Heart left ventricle (tissue), 13 donors: ENCODE data around the gene ORC4.

Source experiments
- POLR2A ChIP-seq, 2 donors: fragments of 450-650 bp; IDR thresholded peaks; one replicate each; pipeline ENCODE4 v1.6.1; 2017; ENCODE audit warnings: antibody characterized with exemption in 2 of 2, mild to moderate bottlenecking in 2 of 2, moderate library complexity in 2 of 2
- TF ChIP-seq, protein P1 (sequence below), 12 donors: fragments of 200-600 bp; sonication (generic) in 4 of 12; IDR thresholded peaks; one replicate each; pipeline versions ENCODE4 v1.5.0 to v1.8.0; 2018 to 2022; ENCODE audit warnings: antibody characterized with exemption in 12 of 12, mild to moderate bottlenecking in 5 of 12
- donor health status: ischemic (EF 13 %, LVEDD 7.1; RV severe dilation, severe dysfunction).
- donor health status: DM: no; HTN: yes; CAD: no.
- donor health status: DM: no; HTN: no; CAD: no.
- donor health status: ischemic (EF 25% LVEDD 6.9; RV normal size, moderate dysfunction).
- donor health status: ischemic (EF 25% LVEDD 5.7; RV mildly dilated, moderate dysfunction).
- donor health status: ischemic (EF 35%, LVEDD 5.7; RV mildly dilated, moderate dysfunction).
- donor health status: nonischemic (EF 11% LVEDD 7.7; RV severe dilation, severe dysfunction).
- donor health status: DM: yes; HTN: yes; CAD: no.
- donor health status: PGD.
- donor health status: ischemic (EF 29% LVEDD 5.4; RV normal size, mild dysfunction).
- donor health status: nonischemic (EF 23%, LVEDD 6.1; RV moderate dilation, normal function).

DNA sequence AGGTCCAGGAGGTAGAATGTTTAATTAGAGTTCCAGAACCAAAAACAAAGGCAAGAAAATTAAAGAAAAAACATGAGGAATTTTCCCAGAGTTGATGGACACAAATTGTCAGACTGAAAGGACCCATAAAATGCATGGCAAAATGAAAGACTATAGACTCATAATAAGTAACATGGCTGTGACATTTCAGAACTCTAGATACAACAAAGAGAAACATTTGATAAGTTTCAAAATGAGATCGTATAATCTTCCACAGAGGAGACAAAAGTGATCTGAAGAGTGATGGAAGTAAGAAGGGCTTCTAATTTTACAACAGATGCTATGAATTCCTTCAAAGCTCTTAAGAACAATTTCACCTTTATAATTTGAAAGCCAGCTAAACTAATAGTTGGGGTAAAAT lies 20.4 kb downstream of the ORC4 start:
- TF ChIP-seq, protein P1, sequence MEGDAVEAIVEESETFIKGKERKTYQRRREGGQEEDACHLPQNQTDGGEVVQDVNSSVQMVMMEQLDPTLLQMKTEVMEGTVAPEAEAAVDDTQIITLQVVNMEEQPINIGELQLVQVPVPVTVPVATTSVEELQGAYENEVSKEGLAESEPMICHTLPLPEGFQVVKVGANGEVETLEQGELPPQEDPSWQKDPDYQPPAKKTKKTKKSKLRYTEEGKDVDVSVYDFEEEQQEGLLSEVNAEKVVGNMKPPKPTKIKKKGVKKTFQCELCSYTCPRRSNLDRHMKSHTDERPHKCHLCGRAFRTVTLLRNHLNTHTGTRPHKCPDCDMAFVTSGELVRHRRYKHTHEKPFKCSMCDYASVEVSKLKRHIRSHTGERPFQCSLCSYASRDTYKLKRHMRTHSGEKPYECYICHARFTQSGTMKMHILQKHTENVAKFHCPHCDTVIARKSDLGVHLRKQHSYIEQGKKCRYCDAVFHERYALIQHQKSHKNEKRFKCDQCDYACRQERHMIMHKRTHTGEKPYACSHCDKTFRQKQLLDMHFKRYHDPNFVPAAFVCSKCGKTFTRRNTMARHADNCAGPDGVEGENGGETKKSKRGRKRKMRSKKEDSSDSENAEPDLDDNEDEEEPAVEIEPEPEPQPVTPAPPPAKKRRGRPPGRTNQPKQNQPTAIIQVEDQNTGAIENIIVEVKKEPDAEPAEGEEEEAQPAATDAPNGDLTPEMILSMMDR (IDR thresholded peaks at IDR 0.05) = no peak
- no peak for TF ChIP-seq POLR2A (IDR thresholded peaks at IDR 0.05)
